Epithelial cell of prostate (primary cell): Measurements from ENCODE around the gene RAI1.
"Not testable (repeated sequence)": the region's sequence is repeated elsewhere in the genome, so short reads cannot be mapped to it uniquely, and the experiment has no call there.

Experiments
- DNase-seq: peaks from one replicate; pipeline ENCODE4 v3.0.0-alpha.2; 2011; ENCODE audit warnings: low read depth, low spot score
- H3K27ac ChIP-seq: fragments of 450-650 bp; 2 replicates; pipeline ENCODE4 v1.5.1; 2017; ENCODE audit warnings: mild to moderate bottlenecking

Gene RAI1

GRCh38 chr17:17664064-17664452 is 17.2 kb upstream of the RAI1 start:
- no peak for DNase-seq
- no peak overlapping the region for H3K27ac ChIP-seq

GRCh38 chr17:17665255-17665654 is 16.0 kb upstream of the RAI1 start:
- DNase-seq, result no peak
- H3K27ac ChIP-seq, result no peak overlapping the region

DNA sequence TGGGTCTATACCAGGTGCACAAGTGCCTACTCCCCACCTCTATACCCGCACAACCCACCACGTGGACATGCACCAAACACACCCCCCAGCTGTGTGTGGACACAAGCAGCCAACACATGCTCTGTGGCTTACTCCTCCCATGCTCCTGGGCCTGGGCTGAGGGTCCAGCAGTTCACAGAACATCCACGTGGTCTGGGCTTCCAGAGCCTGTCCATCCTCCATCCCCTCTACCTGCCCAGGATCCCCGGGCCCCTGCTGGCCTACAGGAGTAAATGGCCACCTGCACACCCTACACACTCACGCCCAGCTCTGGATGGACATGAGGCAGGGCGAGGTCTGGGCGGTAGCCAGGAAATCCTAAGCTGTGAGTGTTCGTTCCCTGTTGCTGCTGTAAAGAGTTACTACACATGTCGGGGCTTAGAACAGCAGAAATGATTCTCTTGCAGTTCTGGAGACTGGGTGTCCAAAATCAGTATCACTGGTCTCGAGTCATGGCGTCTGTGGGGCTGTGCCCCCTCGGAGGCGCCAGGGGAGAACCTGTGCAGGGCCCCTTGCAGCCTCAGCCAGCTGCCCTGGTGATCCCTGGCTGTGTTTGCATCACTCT is 15.0 kb upstream of the RAI1 start:
- DNase-seq, result peak; percentile 62
- peak overlapping the region; percentile 24 for H3K27ac ChIP-seq

GRCh38 chr17:17667231-17667630 is 14.0 kb upstream of the RAI1 start:
- H3K27ac ChIP-seq, result no peak overlapping the region
- DNase-seq, result no peak

DNA sequence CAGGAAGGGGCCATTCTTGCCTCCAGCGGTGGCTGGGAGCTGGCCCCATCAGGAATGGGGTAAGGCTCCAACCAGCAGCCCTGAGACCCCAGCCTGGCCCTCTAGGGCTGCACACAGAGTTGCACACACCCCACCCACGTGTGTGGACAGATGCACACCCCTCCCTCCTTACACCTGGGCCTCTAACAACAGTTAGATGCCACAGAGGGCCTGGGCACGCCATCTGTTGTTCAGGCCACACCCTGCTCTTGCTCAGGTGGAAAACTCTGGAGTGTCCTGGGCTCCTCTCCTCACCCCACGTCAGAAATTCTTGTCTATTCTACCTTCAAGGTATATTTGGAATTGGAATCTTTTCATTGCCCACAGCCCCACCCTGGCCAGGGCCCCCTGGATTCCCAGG is 13.3 kb upstream of the RAI1 start:
- no peak overlapping the region for H3K27ac ChIP-seq
- DNase-seq, result no peak

DNA sequence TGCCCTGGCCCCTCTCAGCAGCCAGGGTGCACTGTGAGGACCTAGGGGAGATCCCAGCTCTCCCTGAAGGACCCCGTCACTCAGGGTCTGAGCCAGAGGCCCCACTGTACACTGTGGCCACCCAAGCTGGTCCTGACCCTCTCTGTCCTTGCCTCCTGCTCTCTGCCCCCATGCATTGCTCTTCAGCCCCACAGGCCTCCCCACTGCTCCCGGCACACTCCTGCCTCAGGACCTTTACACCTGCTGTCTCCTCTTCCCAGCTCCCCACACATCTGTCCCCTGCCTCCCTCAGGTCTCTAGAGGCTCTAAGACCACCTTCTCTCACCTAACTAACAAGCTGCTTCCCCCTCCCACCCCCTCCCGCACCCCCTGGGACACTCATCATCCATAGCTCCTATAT is 12.9 kb upstream of the RAI1 start:
- DNase-seq, result no peak
- H3K27ac ChIP-seq, result no peak overlapping the region

DNA sequence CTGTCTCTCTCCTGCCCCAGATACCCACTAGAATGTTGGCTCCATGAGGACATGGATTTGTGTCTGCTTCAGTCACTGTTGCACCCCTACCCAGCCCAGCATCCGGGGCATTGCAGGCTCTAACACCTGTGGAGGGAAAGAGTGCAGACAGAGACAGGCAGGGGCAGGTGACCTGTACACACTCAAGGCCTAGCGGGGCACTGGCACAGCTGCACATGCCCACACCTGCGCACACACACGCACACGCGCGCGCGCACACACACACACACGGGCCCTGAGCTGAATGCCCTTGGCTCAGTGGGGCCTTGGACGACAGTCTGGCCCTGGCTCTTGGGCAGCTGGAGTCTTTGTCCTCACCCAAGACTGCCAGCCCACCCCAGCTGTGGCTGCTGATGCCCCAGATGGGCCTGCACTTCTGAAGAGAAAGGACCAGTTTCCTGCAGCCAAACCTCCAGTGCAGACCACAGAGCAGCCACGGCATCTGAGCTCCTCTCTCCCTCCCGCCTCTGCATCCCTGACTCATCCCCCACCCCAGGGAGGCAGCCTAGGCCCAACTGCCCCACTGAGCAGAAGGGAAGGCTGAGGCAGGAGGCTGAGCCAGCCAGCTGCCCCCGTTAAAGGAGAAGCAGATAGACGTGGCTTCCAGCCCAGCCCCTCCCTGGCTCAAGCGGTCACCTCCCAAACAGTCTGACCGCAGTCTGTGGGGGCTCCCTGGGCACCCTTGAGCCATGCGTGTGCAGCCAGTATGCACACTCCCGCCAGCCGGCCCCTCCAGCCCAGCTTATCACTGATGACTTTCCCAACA is 12.3 kb upstream of the RAI1 start:
- DNase-seq, result no peak
- no peak overlapping the region for H3K27ac ChIP-seq

DNA sequence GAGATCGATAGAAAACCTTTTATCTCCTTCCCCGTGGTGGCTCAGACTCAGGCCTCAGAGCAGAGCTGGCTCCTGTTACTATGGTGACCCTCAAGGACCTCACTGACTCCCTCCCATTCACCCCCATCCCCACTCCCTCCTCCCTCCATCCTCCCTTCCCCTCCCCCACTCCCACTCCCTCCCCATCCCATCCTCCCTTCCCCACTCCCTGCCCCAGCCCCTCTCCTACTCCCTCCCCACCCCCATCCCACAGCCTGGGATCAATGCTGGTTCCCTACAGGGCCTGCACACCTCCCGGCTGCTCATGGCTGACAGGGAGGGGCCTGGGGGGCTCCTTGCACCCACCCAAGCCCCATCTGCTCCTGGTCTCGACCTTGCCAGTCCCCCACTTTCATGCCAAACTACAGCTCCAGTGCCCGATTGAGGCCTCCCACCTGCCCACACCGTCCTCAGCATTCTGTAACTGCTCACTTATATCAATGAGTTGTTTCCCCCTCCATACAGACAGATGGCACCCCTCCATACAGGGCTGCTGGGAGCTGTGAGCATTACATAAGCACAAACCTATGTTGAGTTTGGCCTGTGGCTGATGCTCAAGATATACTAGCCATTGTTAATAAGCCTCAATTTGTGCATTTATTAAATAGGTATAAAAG is 11.6 kb upstream of the RAI1 start:
- no peak overlapping the region for H3K27ac ChIP-seq

DNA sequence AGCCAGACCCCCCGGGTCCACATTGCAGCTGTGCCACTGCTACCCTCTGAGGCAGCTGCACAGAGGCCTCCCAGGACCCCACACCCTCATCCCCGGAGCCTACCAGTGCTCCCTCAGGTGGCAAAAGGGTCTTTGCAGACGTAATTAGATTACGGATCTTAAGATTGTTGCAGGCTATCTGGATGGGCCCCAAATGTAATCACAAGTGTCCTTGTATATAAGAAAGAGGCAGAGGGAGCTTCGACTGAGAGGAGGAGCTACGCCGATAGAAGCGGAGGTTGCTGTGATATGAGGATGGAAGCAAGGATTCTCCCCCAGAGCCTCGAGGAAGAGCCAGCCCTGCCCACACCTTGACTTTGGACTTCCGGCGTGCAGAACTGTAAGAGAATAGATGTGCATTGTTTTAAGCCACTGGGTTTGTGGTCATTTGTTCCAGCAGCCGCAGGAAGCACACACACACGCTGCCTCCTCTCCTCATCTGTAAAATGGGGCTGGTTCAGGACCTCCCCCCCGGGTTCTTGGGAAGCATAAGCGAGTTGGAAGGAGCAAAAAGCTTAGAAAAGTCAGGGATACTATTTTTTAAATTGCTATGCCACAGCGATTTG is 10.5 kb upstream of the RAI1 start:
- H3K27ac ChIP-seq, result no peak overlapping the region
- DNase-seq, result no peak

More for the DNA sequence above, 11.6 kb upstream of the RAI1 start:
- DNase-seq, result no peak

DNA sequence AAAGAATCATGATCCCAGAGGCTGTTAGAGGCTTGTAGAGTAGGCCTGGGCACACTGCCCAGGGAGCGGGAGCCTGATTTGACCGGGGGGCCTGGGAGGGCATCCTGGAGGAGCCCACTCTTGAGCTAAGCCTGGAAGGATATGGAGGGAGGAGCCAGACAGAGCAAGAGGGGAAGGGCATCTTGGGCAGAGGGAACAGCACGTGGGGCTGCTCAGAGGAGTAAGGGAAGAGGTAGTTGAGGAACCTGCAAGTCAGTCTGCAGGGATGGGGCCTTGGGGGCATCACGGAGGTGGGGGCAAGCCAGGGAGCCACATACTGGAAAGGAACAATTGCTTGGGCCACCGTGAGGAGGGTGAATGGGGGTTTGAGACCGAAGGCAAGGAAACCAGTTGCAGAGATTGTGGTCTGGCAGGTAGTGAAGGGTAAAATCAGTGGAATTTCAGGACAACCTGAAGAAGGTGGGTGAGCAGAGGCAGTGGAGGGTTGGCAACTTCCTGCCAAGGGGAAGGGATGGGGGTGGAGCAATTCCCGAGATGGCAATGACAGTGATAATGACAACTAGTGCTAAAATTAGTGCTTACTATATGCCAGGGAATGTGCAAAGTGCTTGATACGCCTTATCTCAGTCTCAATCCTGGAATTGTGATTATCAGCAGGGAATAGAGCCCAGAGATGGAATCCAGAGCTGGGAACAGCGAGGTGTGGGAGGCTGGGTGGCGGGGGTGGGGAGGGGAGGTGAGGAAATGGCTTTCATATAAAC is 9.7 kb upstream of the RAI1 start:
- no peak for DNase-seq
- H3K27ac ChIP-seq, result no peak overlapping the region

GRCh38 chr17:17672453-17673368 is 8.5 kb upstream of the RAI1 start:
- DNase-seq, result no peak
- no peak overlapping the region for H3K27ac ChIP-seq

DNA sequence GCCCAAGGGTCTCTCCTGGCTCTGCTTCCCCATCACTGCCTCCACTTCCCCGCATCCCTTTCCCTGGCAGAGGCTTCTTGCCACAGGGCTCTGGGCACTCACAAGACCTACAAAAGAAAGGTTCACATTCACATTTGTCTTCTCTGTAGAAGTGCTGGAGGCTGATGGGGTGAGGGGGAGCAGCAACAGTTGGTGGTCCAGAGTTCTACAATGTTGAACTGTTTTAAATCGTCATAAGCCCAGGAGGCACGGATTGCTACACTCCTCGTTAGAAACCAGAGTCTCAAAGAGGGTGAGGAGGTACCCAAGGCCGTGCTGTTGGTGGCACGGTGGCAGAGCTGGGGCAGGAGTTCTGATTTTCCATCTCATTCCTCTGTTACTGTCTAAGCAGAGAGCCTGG is 5.8 kb upstream of the RAI1 start:
- no peak for DNase-seq
- H3K27ac ChIP-seq, result peak overlapping the region; percentile 85

DNA sequence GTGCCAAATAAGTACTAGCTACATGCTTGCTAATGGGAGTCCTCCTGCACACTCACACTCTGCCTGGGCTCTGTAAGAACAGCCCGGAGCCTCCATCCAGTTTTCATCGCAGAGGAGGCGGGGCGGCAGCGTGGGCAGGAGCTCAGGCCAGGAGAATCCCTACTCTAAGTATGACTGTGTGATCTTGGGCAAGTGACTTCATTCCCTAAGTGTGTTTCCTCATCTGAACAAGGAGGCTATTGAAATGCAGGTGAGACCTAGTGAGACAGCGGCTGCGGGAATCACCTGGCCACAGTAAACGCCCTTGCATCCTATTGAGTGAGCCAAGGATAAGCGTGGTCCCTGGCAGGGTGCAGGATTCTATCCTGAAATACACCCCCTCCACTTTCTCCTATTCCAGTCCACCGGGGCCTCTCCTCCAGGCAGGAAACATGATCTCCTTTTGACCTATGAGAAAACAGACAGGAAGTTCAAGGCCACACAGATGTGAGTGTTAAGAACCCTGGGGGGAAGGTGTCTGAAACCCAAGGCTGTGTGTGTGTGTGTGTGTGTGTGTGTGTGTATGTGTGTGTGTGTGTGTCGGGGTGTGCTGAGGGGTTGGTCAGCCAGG is 5.2 kb upstream of the RAI1 start:
- DNase-seq, result peak; percentile 91
- H3K27ac ChIP-seq, result peak overlapping the region; percentile 85

- DNase-seq, result no peak
- peak overlapping the region; percentile 85 for H3K27ac ChIP-seq
Measured at GRCh38 chr17:17676752-17677151, 4.5 kb upstream of the RAI1 start.

- no peak for DNase-seq
- no peak overlapping the region for H3K27ac ChIP-seq
Measured at GRCh38 chr17:17677299-17678040, 3.8 kb upstream of the RAI1 start.

GRCh38 chr17:17678063-17678699 is 3.1 kb upstream of the RAI1 start:
- H3K27ac ChIP-seq, DNase-seq: not testable (repeated sequence)

DNA sequence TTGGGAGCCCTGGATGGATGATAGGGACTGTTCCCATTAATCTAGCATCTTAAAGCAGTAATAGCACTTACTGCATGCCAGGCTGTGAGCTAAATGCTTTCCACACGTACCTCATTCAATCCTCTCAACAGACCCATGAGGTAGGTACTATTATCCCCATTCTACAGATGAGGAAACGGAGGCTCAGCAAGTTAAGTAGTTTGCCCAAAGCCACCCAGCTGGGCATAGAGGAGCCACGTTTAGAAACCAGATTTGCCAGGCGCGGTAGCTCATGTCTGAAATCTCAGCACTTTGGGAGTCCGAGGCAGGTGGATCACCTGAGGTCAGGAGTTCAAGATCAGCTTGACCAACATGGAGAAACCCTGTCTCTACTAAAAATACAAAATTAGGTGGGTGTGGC is 2.0 kb upstream of the RAI1 start:
- H3K27ac ChIP-seq, result no peak overlapping the region
- DNase-seq, result no peak

DNA sequence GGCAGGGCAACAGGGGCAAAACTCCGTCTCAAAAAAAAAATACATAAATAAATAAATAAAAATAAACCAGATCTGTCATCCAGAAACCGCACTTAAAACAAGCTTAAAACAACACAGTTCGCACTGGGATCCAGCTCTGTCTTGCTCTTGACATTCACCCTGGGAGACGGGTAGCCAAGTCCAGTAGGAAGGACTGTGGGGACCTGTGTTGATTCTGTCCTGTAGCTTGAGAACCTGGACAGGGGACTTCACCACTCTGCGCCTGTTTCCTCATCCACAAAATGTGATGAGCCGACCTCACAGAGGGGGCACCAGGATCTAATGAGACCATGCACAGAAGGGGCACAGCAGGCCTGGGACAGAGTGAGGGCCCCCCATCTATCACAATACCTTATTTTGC is 1.5 kb upstream of the RAI1 start:
- no peak for DNase-seq
- no peak overlapping the region for H3K27ac ChIP-seq
